ENCODE results near the gene BHLHE23. TPM values are rescaled to one million over a fixed set of nuclear protein-coding genes. Genes with fewer than 3 reads are reported as not detected.

The BHLHE23 gene
- polyA plus RNA-seq, 1 experiment: not detected

GRCh38 chr20:62991863-62992262 lies 14.9 kb downstream of the BHLHE23 start:
- ChIA-PET POLR2A (no interaction called here), CTCF (no interaction called here)
- TF ChIP-seq CTCF (IDR thresholded peaks at IDR 0.05; ENCODE audit: low read depth, low read length): no peak
- DNase-seq (ENCODE audit: low read depth, low spot score): no peak
- Histone ChIP-seq H3K4me3 (ENCODE audit: low read depth, low read length) (no peak overlapping the region), H3K27me3 (ENCODE audit: control insufficient read depth, insufficient read depth, low read length) (peaks cover 45% of the 10 kb centered on the region), H3K9me3 (ENCODE audit: control insufficient read depth, insufficient read depth, low read length) (no peaks in the 10 kb centered on the region), H3K27ac (ENCODE audit: low read depth, low read length) (no peak overlapping the region)

- Histone ChIP-seq H3K27me3 (ENCODE audit: control insufficient read depth, insufficient read depth, low read length) (peaks cover 47% of the 10 kb centered on the region), H3K9me3 (ENCODE audit: control insufficient read depth, insufficient read depth, low read length) (no peaks in the 10 kb centered on the region), H3K4me3 (ENCODE audit: low read depth, low read length) (no peak overlapping the region), H3K27ac (ENCODE audit: low read depth, low read length) (no peak overlapping the region)
- CTCF ChIA-PET: no interaction called here
- POLR2A ChIA-PET: no interaction called here
- no peak for TF ChIP-seq CTCF (IDR thresholded peaks at IDR 0.05; ENCODE audit: low read depth, low read length)
- no peak for DNase-seq (ENCODE audit: low read depth, low spot score)
Observed at GRCh38 chr20:62991196-62991807, 15.5 kb downstream of the BHLHE23 start.

- TF ChIP-seq CTCF (IDR thresholded peaks at IDR 0.05; ENCODE audit: low read depth, low read length): no peak
- ChIA-PET CTCF (no interaction called here), POLR2A (no interaction called here)
- no peaks in the 10 kb centered on the region for H3K9me3 ChIP-seq (ENCODE audit: control insufficient read depth, insufficient read depth, low read length)
- H3K4me3 ChIP-seq (ENCODE audit: low read depth, low read length): no peak overlapping the region
- no peak for DNase-seq (ENCODE audit: low read depth, low spot score)
- H3K27ac ChIP-seq (ENCODE audit: low read depth, low read length): no peak overlapping the region
- H3K27me3 ChIP-seq (ENCODE audit: control insufficient read depth, insufficient read depth, low read length): peaks cover 45% of the 10 kb centered on the region
Observed at GRCh38 chr20:62990306-62990825, 16.4 kb downstream of the BHLHE23 start.

GRCh38 chr20:62989201-62989601 lies 17.6 kb downstream of the BHLHE23 start:
- DNase-seq (ENCODE audit: low read depth, low spot score): no peak
- H3K27me3 ChIP-seq (ENCODE audit: control insufficient read depth, insufficient read depth, low read length): peaks cover 42% of the 10 kb centered on the region
- H3K9me3 ChIP-seq (ENCODE audit: control insufficient read depth, insufficient read depth, low read length): no peaks in the 10 kb centered on the region; the same call in 1 of the 2 replicates
- no peak overlapping the region for H3K27ac ChIP-seq (ENCODE audit: low read depth, low read length)
- CTCF ChIA-PET: no interaction called here
- TF ChIP-seq CTCF (IDR thresholded peaks at IDR 0.05; ENCODE audit: low read depth, low read length): no peak
- H3K4me3 ChIP-seq (ENCODE audit: low read depth, low read length): no peak overlapping the region
- POLR2A ChIA-PET: no interaction called here

- Histone ChIP-seq H3K27ac (ENCODE audit: low read depth, low read length) (no peak overlapping the region), H3K27me3 (ENCODE audit: control insufficient read depth, insufficient read depth, low read length) (peaks cover 30% of the 10 kb centered on the region), H3K9me3 (ENCODE audit: control insufficient read depth, insufficient read depth, low read length) (no peaks in the 10 kb centered on the region; the same call in 1 of the 2 replicates), H3K4me3 (ENCODE audit: low read depth, low read length) (no peak overlapping the region)
- no peak for TF ChIP-seq CTCF (IDR thresholded peaks at IDR 0.05; ENCODE audit: low read depth, low read length)
- DNase-seq (ENCODE audit: low read depth, low spot score): no peak
- ChIA-PET CTCF (no interaction called here), POLR2A (no interaction called here)
Observed at GRCh38 chr20:62987114-62987513, 19.6 kb downstream of the BHLHE23 start.

Data from AG04450 (cell line).